Measurements from ENCODE around the gene OR4A15.

Gene OR4A15

GRCh38 chr11:55367674-55368073 is at the start of gene OR4A15:
Gene OR4A15, plus strand, starts transcription at chr11:55367974. Its CDS starts 0 bp downstream, at chr11:55367974.
- no peak for TF ChIP-seq SUZ12 (IDR thresholded peaks at IDR 0.05)
- TF ChIP-seq LEF1 (IDR thresholded peaks at IDR 0.05; ENCODE audit: borderline replicate concordance) = no peak
- TF ChIP-seq SP1 (IDR thresholded peaks at IDR 0.05) = no peak
- TF ChIP-seq L3MBTL2 (conservative IDR thresholded peaks at IDR 0.05) = no peak
- TF ChIP-seq NFRKB (IDR thresholded peaks at IDR 0.05) = no peak
- TF ChIP-seq PKNOX1 (IDR thresholded peaks at IDR 0.05) = no peak
- ChIA-PET POLR2A (no interaction called here), CTCF (no interaction called here)
- DNase-seq (ENCODE audit: extremely low spot score) = no peak

- no peak for DNase-seq (ENCODE audit: extremely low spot score)
- ChIA-PET CTCF (no interaction called here), POLR2A (no interaction called here)
- no peak for TF ChIP-seq ZNF384 (IDR thresholded peaks at IDR 0.05)
- no peak for TF ChIP-seq ELF4 (IDR thresholded peaks at IDR 0.05)
- no peak for TF ChIP-seq FOXK2 (IDR thresholded peaks at IDR 0.05)
- no peak for TF ChIP-seq SUZ12 (IDR thresholded peaks at IDR 0.05)
- TF ChIP-seq CTBP1 (IDR thresholded peaks at IDR 0.05; ENCODE audit: borderline replicate concordance) = no peak
- TF ChIP-seq PKNOX1 (IDR thresholded peaks at IDR 0.05) = no peak
- no peak for TF ChIP-seq HDGF (IDR thresholded peaks at IDR 0.05; ENCODE audit: borderline replicate concordance)
- no peak for TF ChIP-seq SP1 (IDR thresholded peaks at IDR 0.05)
- no peak for TF ChIP-seq ARNT (IDR thresholded peaks at IDR 0.05)
- TF ChIP-seq FOXA1 (IDR thresholded peaks at IDR 0.05) = no peak
- TF ChIP-seq L3MBTL2 (conservative IDR thresholded peaks at IDR 0.05) = no peak
- no peak for TF ChIP-seq LEF1 (IDR thresholded peaks at IDR 0.05; ENCODE audit: borderline replicate concordance)
- no peak for TF ChIP-seq TARDBP (IDR thresholded peaks at IDR 0.05)
- no peak for TF ChIP-seq FOXM1 (IDR thresholded peaks at IDR 0.05; ENCODE audit: borderline replicate concordance)
- TF ChIP-seq BHLHE40 (IDR thresholded peaks at IDR 0.05; ENCODE audit: borderline replicate concordance) = no peak
- no peak for TF ChIP-seq NFRKB (IDR thresholded peaks at IDR 0.05)
Measured at GRCh38 chr11:55324500-55324899, 43.3 kb upstream of the OR4A15 start.

DNA sequence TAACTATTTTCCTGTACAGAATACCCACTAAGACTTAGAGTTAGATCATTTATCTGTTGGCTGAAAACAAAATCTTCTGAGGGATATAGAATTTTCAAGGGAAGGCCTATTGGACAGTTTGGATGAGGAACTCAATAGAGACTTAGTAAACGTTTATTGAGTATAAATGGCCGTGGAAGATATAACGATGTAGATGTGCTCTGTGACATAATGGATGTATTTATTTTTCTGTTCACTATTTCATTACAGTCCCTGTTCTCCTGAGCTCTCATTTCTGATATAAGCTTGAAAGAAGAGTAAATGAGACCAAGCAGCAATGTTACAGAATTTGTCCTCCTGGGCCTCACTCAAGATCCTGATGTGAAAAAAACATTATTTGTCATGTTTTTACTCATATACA is 24.9 kb upstream of the OR4A15 start, which contains the start of gene OR4A16:
Gene OR4A16, plus strand, starts transcription at position 301 of the 400 bp plus-strand sequence. Its CDS starts 0 bp downstream, at position 301.
- TF ChIP-seq FOXK2 (IDR thresholded peaks at IDR 0.05) = no peak
- TF ChIP-seq ARNT (IDR thresholded peaks at IDR 0.05) = no peak
- TF ChIP-seq ELF4 (IDR thresholded peaks at IDR 0.05) = no peak
- TF ChIP-seq TARDBP (IDR thresholded peaks at IDR 0.05) = no peak
- no peak for TF ChIP-seq LEF1 (IDR thresholded peaks at IDR 0.05; ENCODE audit: borderline replicate concordance)
- no peak for TF ChIP-seq NFRKB (IDR thresholded peaks at IDR 0.05)
- TF ChIP-seq L3MBTL2 (conservative IDR thresholded peaks at IDR 0.05) = no peak
- no peak for TF ChIP-seq SUZ12 (IDR thresholded peaks at IDR 0.05)
- no peak for TF ChIP-seq SP1 (IDR thresholded peaks at IDR 0.05)
- TF ChIP-seq CTBP1 (IDR thresholded peaks at IDR 0.05; ENCODE audit: borderline replicate concordance) = no peak
- TF ChIP-seq BHLHE40 (IDR thresholded peaks at IDR 0.05; ENCODE audit: borderline replicate concordance) = no peak
- TF ChIP-seq HDGF (IDR thresholded peaks at IDR 0.05; ENCODE audit: borderline replicate concordance) = no peak
- TF ChIP-seq FOXA1 (IDR thresholded peaks at IDR 0.05) = no peak
- no peak for TF ChIP-seq PKNOX1 (IDR thresholded peaks at IDR 0.05)
- TF ChIP-seq FOXM1 (IDR thresholded peaks at IDR 0.05; ENCODE audit: borderline replicate concordance) = no peak
- no peak for TF ChIP-seq ZNF384 (IDR thresholded peaks at IDR 0.05)
- DNase-seq (ENCODE audit: extremely low spot score) = no peak
- ChIA-PET CTCF (no interaction called here), POLR2A (no interaction called here)

- TF ChIP-seq ELF4 (IDR thresholded peaks at IDR 0.05) (no peak), CTBP1 (IDR thresholded peaks at IDR 0.05; ENCODE audit: borderline replicate concordance) (no peak), SUZ12 (IDR thresholded peaks at IDR 0.05) (no peak), PKNOX1 (IDR thresholded peaks at IDR 0.05) (no peak), ZNF384 (IDR thresholded peaks at IDR 0.05) (no peak), L3MBTL2 (conservative IDR thresholded peaks at IDR 0.05) (no peak), NFRKB (IDR thresholded peaks at IDR 0.05) (no peak), TARDBP (IDR thresholded peaks at IDR 0.05) (no peak), FOXM1 (IDR thresholded peaks at IDR 0.05; ENCODE audit: borderline replicate concordance) (no peak), FOXA1 (IDR thresholded peaks at IDR 0.05) (no peak), SP1 (IDR thresholded peaks at IDR 0.05) (no peak), LEF1 (IDR thresholded peaks at IDR 0.05; ENCODE audit: borderline replicate concordance) (no peak)
- CTCF ChIA-PET = no interaction called here
- no peak for DNase-seq (ENCODE audit: extremely low spot score)
- POLR2A ChIA-PET = no interaction called here
Measured at GRCh38 chr11:55345306-55345705, 22.5 kb upstream of the OR4A15 start.

DNA sequence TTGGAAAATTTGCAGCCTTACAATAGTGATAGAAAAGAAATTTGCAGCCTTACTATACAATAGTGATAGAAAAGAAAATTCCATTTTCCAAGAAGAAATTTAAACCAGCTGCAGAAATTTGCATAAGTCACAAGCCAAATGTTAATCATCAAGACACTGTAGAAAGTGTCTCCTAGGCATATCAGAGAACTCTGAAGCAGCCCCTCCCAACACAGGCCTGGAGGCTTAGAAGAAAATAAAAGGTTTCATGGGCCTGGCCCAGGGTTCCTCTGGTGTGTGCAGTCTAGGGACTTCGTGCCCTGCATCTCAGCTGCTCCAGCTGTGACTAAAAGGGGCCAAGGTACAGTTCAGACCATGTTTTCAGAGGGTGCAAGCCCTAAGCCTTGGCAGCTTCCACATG is 18.7 kb upstream of the OR4A15 start:
- CTCF ChIA-PET = no interaction called here
- no peak for DNase-seq (ENCODE audit: extremely low spot score)
- TF ChIP-seq FOXK2 (IDR thresholded peaks at IDR 0.05) (no peak), L3MBTL2 (conservative IDR thresholded peaks at IDR 0.05) (no peak), ARNT (IDR thresholded peaks at IDR 0.05) (no peak), LEF1 (IDR thresholded peaks at IDR 0.05; ENCODE audit: borderline replicate concordance) (no peak), NFRKB (IDR thresholded peaks at IDR 0.05) (no peak), PKNOX1 (IDR thresholded peaks at IDR 0.05) (no peak), BHLHE40 (IDR thresholded peaks at IDR 0.05; ENCODE audit: borderline replicate concordance) (no peak), FOXM1 (IDR thresholded peaks at IDR 0.05; ENCODE audit: borderline replicate concordance) (no peak), FOXA1 (IDR thresholded peaks at IDR 0.05) (no peak), ELF4 (IDR thresholded peaks at IDR 0.05) (no peak), ZNF384 (IDR thresholded peaks at IDR 0.05) (no peak), TARDBP (IDR thresholded peaks at IDR 0.05) (no peak), SP1 (IDR thresholded peaks at IDR 0.05) (no peak), HDGF (IDR thresholded peaks at IDR 0.05; ENCODE audit: borderline replicate concordance) (no peak), SUZ12 (IDR thresholded peaks at IDR 0.05) (no peak), CTBP1 (IDR thresholded peaks at IDR 0.05; ENCODE audit: borderline replicate concordance) (no peak)
- POLR2A ChIA-PET = no interaction called here

Measured in HEK293T (cell line).